Adipocyte (in vitro differentiated cells): ENCODE data around the gene RLN1.
"Not testable (repeated sequence)": the region's sequence is repeated elsewhere in the genome, so short reads cannot be mapped to it uniquely, and the experiment has no call there.

Experiments used
- DNase-seq: peaks from one replicate; pipeline ENCODE4 v3.0.0-alpha.2; 2015; ENCODE audit warnings: low read depth
- H3K27me3 ChIP-seq: replicated peaks from 2 replicates; pipeline ENCODE4 v1.7.0; 2013; ENCODE audit warnings: mild to moderate bottlenecking, low read length, moderate library complexity; ENCODE audit not compliant: control insufficient read depth, insufficient read depth
- H3K36me3 ChIP-seq: 2 replicates; pipeline ENCODE4 v1.7.0; 2013; ENCODE audit warnings: low read length, mild to moderate bottlenecking, moderate library complexity; ENCODE audit not compliant: control insufficient read depth, insufficient read depth, severe bottlenecking
- H3K4me1 ChIP-seq: 2 replicates; pipeline ENCODE4 v1.7.0; 2013; ENCODE audit warnings: mild to moderate bottlenecking, low read length, moderate library complexity; ENCODE audit not compliant: control insufficient read depth, insufficient read depth
- H3K4me3 ChIP-seq: 2 replicates; pipeline ENCODE4 v1.7.0; 2013; ENCODE audit warnings: mild to moderate bottlenecking, low read length, moderate library complexity
- H3K9ac ChIP-seq: 2 replicates; pipeline ENCODE4 v1.7.0; 2013; ENCODE audit warnings: mild to moderate bottlenecking, low read length, moderate library complexity
- H3K9me3 ChIP-seq: 2 replicates; pipeline ENCODE4 v1.7.0; 2013; ENCODE audit warnings: mild to moderate bottlenecking, low read length, moderate library complexity; ENCODE audit not compliant: control insufficient read depth

The RLN1 gene

GRCh38 chr9:5316406-5316805 is 23.3 kb downstream of the RLN1 start:
- H3K4me1 ChIP-seq, H3K27me3 ChIP-seq, H3K36me3 ChIP-seq, H3K4me3 ChIP-seq, H3K9ac ChIP-seq, DNase-seq: not testable (repeated sequence)
- peaks cover 16% of the 10 kb centered on the region for H3K9me3 ChIP-seq

DNA sequence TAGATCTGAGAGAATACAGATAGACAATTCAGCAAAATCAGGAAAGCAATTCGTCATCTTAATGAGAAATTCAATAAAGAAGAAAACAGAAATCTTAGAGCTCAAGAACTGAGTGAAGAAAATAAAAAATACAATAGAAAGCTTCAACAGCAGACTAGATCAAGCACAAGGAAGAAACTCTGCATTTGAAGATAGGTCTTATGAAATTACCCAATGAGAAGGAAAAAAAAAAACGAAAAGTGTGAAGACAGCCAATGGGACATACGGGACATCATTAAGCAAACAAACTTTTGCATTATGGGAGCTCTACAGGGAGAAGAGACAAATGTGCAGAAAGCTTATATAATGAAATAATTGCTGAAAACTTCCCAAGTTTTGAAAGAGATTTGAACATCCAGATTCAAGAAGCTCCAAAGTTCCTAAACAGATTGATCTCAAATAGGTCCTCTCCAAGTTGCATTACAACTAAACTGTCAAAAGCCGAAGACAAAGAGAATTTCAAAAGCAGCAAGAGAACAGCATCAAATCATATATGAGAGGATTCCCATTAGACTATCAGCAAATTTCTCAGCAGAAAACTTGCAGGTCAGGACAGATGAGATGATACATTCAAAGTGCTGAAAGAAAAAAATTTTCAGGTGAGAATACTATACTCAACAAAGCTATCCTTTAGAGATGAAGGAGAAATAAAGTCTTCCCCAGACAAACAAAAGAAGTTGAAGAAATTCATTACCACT is 24.3 kb downstream of the RLN1 start:
- Histone ChIP-seq H3K27me3 (peaks cover under 1% of the 10 kb centered on the region), H3K9me3 (peaks cover 16% of the 10 kb centered on the region), H3K4me3 (no peak overlapping the region), H3K4me1 (no peaks in the 10 kb centered on the region), H3K9ac (no peak overlapping the region), H3K36me3 (no peaks in the 10 kb centered on the region)
- no peak for DNase-seq

GRCh38 chr9:5310851-5311250 is 28.8 kb downstream of the RLN1 start:
- no peaks in the 10 kb centered on the region for H3K36me3 ChIP-seq
- no peak for DNase-seq
- H3K4me3 ChIP-seq = no peak overlapping the region
- H3K27me3 ChIP-seq = peaks cover 20% of the 10 kb centered on the region
- peaks cover 14% of the 10 kb centered on the region for H3K9me3 ChIP-seq
- H3K9ac ChIP-seq = no peak overlapping the region
- no peaks in the 10 kb centered on the region for H3K4me1 ChIP-seq

GRCh38 chr9:5305741-5306140 is 33.9 kb downstream of the RLN1 start:
- Histone ChIP-seq H3K4me3 (no peak overlapping the region), H3K4me1 (no peaks in the 10 kb centered on the region), H3K27me3 (peaks cover 20% of the 10 kb centered on the region), H3K9me3 (no peaks in the 10 kb centered on the region), H3K9ac (no peak overlapping the region), H3K36me3 (no peaks in the 10 kb centered on the region)
- DNase-seq = no peak

- H3K27me3 ChIP-seq, H3K4me1 ChIP-seq, H3K9me3 ChIP-seq, H3K36me3 ChIP-seq, DNase-seq, H3K9ac ChIP-seq, H3K4me3 ChIP-seq: not testable (repeated sequence)
These were observed 35.6 kb downstream of the RLN1 start, which contains the start of gene RLN2 for GRCh38 chr9:5303840-5304795. Gene RLN2 (minus strand): TSS chr9:5304716. CDS start chr9:5304580, 136 bp downstream.

DNA sequence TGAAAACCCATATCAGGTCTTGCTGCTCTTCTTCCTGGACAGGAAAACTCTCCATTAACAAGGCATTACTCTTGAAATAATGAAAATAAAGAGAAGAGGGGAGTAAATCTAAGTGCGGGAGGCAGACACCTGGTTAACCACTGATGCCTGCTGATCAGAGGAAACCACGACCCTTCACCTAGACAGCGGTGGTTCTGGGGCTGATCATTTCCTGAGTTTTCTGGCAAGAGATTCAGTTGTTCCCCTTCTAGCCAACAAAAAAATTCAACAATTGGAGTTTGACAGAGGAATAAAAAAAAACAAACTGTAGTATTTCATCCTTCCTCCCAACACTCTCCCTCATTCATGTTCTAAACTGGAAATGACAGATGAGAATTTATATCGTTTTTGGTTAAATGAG is 38.1 kb downstream of the RLN1 start:
- H3K9ac ChIP-seq = no peak overlapping the region
- H3K4me1 ChIP-seq = no peaks in the 10 kb centered on the region
- H3K36me3 ChIP-seq = no peaks in the 10 kb centered on the region
- H3K9me3 ChIP-seq = no peaks in the 10 kb centered on the region
- H3K4me3 ChIP-seq = no peak overlapping the region
- H3K27me3 ChIP-seq = no peaks in the 10 kb centered on the region
- DNase-seq = no peak

GRCh38 chr9:5292141-5292540 is 47.5 kb downstream of the RLN1 start:
- no peaks in the 10 kb centered on the region for H3K27me3 ChIP-seq
- no peaks in the 10 kb centered on the region for H3K36me3 ChIP-seq
- H3K9ac ChIP-seq = no peak overlapping the region
- peaks cover 8% of the 10 kb centered on the region for H3K9me3 ChIP-seq
- H3K4me1 ChIP-seq = no peaks in the 10 kb centered on the region
- no peak overlapping the region for H3K4me3 ChIP-seq
- no peak for DNase-seq

DNA sequence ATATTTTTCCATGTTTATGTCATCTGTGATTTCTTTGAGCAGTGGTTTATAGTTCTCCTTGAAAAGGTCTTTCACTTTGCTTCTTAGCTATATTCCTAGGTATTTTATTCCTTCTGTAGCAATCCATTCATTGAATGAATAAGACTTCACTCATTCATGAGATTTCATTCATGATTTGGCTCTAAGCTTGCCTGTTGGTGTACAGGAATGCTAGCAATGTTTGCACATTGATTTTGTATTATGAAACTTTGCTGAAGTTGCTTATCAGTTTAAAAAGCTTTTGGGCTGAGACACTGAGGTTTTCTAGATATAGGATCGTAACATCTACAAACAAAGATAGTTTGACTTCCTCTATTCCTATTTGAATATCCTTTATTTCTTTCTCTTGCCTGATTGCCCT is 51.1 kb downstream of the RLN1 start:
- no peaks in the 10 kb centered on the region for H3K4me1 ChIP-seq
- no peak for DNase-seq
- H3K9ac ChIP-seq = no peak overlapping the region
- no peaks in the 10 kb centered on the region for H3K27me3 ChIP-seq
- H3K9me3 ChIP-seq = peaks cover under 1% of the 10 kb centered on the region
- no peak overlapping the region for H3K4me3 ChIP-seq
- no peaks in the 10 kb centered on the region for H3K36me3 ChIP-seq

- H3K9me3 ChIP-seq = no peaks in the 10 kb centered on the region
- no peak overlapping the region for H3K4me3 ChIP-seq
- no peak overlapping the region for H3K9ac ChIP-seq
- H3K4me1 ChIP-seq = no peaks in the 10 kb centered on the region
- H3K36me3 ChIP-seq = no peaks in the 10 kb centered on the region
- no peaks in the 10 kb centered on the region for H3K27me3 ChIP-seq
- no peak for DNase-seq
These were observed 53.4 kb downstream of the RLN1 start for GRCh38 chr9:5286262-5286661.
